Measurements from ENCODE around the gene BSN. TPM values are rescaled to one million over a fixed set of nuclear protein-coding genes. Genes with fewer than 3 reads are reported as not detected.

Gene BSN
- polyA plus RNA-seq, 1 donor (not counting 4 experiments of a cell fraction or from before 2014, with no cell fraction given), result under 0.01 TPM

DNA sequence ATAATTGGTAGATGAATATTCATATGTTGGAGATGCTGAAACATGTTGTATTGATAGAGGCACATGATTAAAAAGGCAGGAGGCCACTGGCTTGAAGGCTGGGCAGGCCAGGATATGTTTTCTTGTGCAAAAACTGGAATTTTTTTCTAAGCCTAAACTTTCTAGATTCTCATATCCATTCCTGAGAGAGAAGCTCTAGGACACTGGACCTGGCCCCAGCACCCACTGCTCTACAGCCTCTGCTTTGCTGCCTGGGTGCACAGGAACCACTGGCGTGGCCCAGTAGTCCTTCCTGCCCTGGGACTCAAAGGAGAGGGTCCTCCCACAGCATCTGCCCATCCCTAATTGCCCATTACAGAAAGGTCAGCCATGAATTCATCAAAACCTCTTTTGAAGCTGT is 61.8 kb downstream of the BSN start:
- no peak for FAIRE-seq
- no peak overlapping the region for H3K27ac ChIP-seq (ENCODE audit: control insufficient read depth, insufficient read depth, low read length)
- dilution Hi-C loops (cut with MboI; ENCODE audit: extremely low pct_ligation_motif_present, low sequenced_read_pairs), result no loop called here

DNA sequence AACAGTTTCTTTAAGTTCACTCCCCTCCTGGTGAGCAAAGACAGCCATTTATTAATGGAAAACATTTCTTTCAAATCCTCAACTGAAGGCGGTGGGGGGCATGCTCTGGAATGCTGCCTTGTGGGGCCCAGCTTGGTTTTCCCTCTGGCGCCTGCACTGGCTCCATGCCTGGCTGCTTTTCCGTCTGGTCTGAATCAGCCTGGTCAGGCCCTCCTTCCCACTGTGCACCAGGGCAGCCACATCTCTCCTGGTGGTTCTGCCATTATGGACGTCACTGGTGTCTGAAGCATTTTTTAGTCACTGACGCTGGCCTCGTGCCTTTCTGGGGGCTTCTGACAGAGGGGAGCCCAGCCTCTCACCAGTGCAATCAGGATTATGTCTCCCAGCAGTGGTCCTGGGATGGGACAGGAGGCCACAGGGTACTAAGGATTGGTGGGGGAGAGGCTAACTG is 62.2 kb downstream of the BSN start:
- Histone ChIP-seq H3K79me2 (ENCODE audit: control insufficient read depth, insufficient read depth, low read length) (no peaks in the 10 kb centered on the region), H4K20me1 (ENCODE audit: control insufficient read depth, extremely low read depth, insufficient read depth, low read length) (no peaks in the 10 kb centered on the region), H3K36me3 (ENCODE audit: control insufficient read depth in 2 of 2, extremely low read depth in 1 of 2, insufficient read depth in 2 of 2, low read length in 2 of 2) (no peaks in the 10 kb centered on the region), H2AFZ (ENCODE audit: control insufficient read depth, low read length) (no peak overlapping the region), H3K4me3 (ENCODE audit: control insufficient read depth in 2 of 3, extremely low read depth in 1 of 3, insufficient read depth in 2 of 3, low read depth in 1 of 3, low read length in 3 of 3) (no peak overlapping the region), H3K27ac (ENCODE audit: control insufficient read depth, insufficient read depth, low read length) (no peak overlapping the region), H3K9me3 (ENCODE audit: control insufficient read depth, low read depth, low read length) (no peaks in the 10 kb centered on the region), H3K9ac (ENCODE audit: control insufficient read depth, extremely low read depth, insufficient read depth, low read length) (no peak overlapping the region), H3K27me3 (ENCODE audit: control insufficient read depth, extremely low read depth, insufficient read depth, low read length) (no peaks in the 10 kb centered on the region), H3K4me1 (ENCODE audit: control insufficient read depth, extremely low read depth, insufficient read depth, low read length) (no peaks in the 10 kb centered on the region), H3K9me1 (ENCODE audit: control insufficient read depth, extremely low read depth, insufficient read depth, low read length) (no peaks in the 10 kb centered on the region), H3K4me2 (ENCODE audit: control insufficient read depth, extremely low read depth, insufficient read depth, low read depth, low read length) (no peak overlapping the region)
- FAIRE-seq, result no peak
- TF ChIP-seq, protein P1, sequence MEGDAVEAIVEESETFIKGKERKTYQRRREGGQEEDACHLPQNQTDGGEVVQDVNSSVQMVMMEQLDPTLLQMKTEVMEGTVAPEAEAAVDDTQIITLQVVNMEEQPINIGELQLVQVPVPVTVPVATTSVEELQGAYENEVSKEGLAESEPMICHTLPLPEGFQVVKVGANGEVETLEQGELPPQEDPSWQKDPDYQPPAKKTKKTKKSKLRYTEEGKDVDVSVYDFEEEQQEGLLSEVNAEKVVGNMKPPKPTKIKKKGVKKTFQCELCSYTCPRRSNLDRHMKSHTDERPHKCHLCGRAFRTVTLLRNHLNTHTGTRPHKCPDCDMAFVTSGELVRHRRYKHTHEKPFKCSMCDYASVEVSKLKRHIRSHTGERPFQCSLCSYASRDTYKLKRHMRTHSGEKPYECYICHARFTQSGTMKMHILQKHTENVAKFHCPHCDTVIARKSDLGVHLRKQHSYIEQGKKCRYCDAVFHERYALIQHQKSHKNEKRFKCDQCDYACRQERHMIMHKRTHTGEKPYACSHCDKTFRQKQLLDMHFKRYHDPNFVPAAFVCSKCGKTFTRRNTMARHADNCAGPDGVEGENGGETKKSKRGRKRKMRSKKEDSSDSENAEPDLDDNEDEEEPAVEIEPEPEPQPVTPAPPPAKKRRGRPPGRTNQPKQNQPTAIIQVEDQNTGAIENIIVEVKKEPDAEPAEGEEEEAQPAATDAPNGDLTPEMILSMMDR (optimal IDR thresholded peaks at IDR 0.05 in 1 of 3, IDR thresholded peaks at IDR 0.05 in 1 of 3, conservative IDR thresholded peaks at IDR 0.05 in 1 of 3; ENCODE audit: extremely low read depth in 1 of 3, insufficient read depth in 2 of 3, low read length in 3 of 3), result no peak
- TF ChIP-seq EZH2 (IDR thresholded peaks at IDR 0.05; ENCODE audit: low read length), result no peak
- dilution Hi-C loops (cut with MboI; ENCODE audit: extremely low pct_ligation_motif_present, low sequenced_read_pairs), result no loop called here
- no peak for DNase-seq (ENCODE audit: low read depth, low spot score)

More for the DNA sequence above, 61.8 kb downstream of the BSN start:
- H2AFZ ChIP-seq (ENCODE audit: control insufficient read depth, low read length), result no peak overlapping the region
- no peaks in the 10 kb centered on the region for H4K20me1 ChIP-seq (ENCODE audit: control insufficient read depth, extremely low read depth, insufficient read depth, low read length)
- no peak for DNase-seq (ENCODE audit: low read depth, low spot score)
- H3K79me2 ChIP-seq (ENCODE audit: control insufficient read depth, insufficient read depth, low read length), result no peaks in the 10 kb centered on the region
- H3K4me1 ChIP-seq (ENCODE audit: control insufficient read depth, extremely low read depth, insufficient read depth, low read length), result no peaks in the 10 kb centered on the region
- no peak overlapping the region for H3K4me3 ChIP-seq (ENCODE audit: control insufficient read depth in 2 of 3, extremely low read depth in 1 of 3, insufficient read depth in 2 of 3, low read depth in 1 of 3, low read length in 3 of 3)
- H3K4me2 ChIP-seq (ENCODE audit: control insufficient read depth, extremely low read depth, insufficient read depth, low read depth, low read length), result no peak overlapping the region
- H3K9ac ChIP-seq (ENCODE audit: control insufficient read depth, extremely low read depth, insufficient read depth, low read length), result no peak overlapping the region
- H3K36me3 ChIP-seq (ENCODE audit: control insufficient read depth in 2 of 2, extremely low read depth in 1 of 2, insufficient read depth in 2 of 2, low read length in 2 of 2), result no peaks in the 10 kb centered on the region
- TF ChIP-seq, protein P1 (optimal IDR thresholded peaks at IDR 0.05 in 1 of 3, IDR thresholded peaks at IDR 0.05 in 1 of 3, conservative IDR thresholded peaks at IDR 0.05 in 1 of 3; ENCODE audit: extremely low read depth in 1 of 3, insufficient read depth in 2 of 3, low read length in 3 of 3), result no peak
- no peak for TF ChIP-seq EZH2 (IDR thresholded peaks at IDR 0.05; ENCODE audit: low read length)
- no peaks in the 10 kb centered on the region for H3K9me3 ChIP-seq (ENCODE audit: control insufficient read depth, low read depth, low read length)
- no peaks in the 10 kb centered on the region for H3K9me1 ChIP-seq (ENCODE audit: control insufficient read depth, extremely low read depth, insufficient read depth, low read length)
- no peaks in the 10 kb centered on the region for H3K27me3 ChIP-seq (ENCODE audit: control insufficient read depth, extremely low read depth, insufficient read depth, low read length)
